Nephron progenitor cell (in vitro differentiated cells): ENCODE results near the gene SLC39A10.

Experiments
- DNase-seq: peaks from one replicate; pipeline ENCODE4 v3.0.0; 2021
- H3K27ac Mint-ChIP-seq: 2 replicates; pipeline ENCODE4 v1.8.0; 2021; ENCODE audit warnings: mild to moderate bottlenecking, moderate library complexity, mixed read lengths
- H3K27me3 Mint-ChIP-seq: 2 replicates; pipeline ENCODE4 v1.8.0; 2021; ENCODE audit warnings: mild to moderate bottlenecking, low read depth, mixed read lengths; ENCODE audit not compliant: poor library complexity
- H3K36me3 Mint-ChIP-seq: 2 replicates; pipeline ENCODE4 v1.8.0; 2021; ENCODE audit warnings: low read depth, mixed read lengths
- H3K4me1 Mint-ChIP-seq: 2 replicates; pipeline ENCODE4 v1.8.0; 2021; ENCODE audit warnings: mixed read lengths
- H3K4me3 Mint-ChIP-seq: 2 replicates; pipeline ENCODE4 v1.8.0; 2021; ENCODE audit warnings: mild to moderate bottlenecking, moderate library complexity, mixed read lengths
- H3K9me3 Mint-ChIP-seq: 2 replicates; pipeline ENCODE4 v1.8.0; 2021; ENCODE audit warnings: mild to moderate bottlenecking, moderate library complexity, mixed read lengths
- CTCF ChIP-seq: fragments of 200-600 bp; sonication (generic); IDR thresholded peaks from 2 replicates; pipeline ENCODE4 v1.5.0; 2021; ENCODE audit warnings: antibody characterized with exemption

The SLC39A10 gene

GRCh38 chr2:195706161-195706900 is 49.3 kb downstream of the SLC39A10 start:
- H3K4me3 Mint-ChIP-seq, result no peak overlapping the region
- H3K27ac Mint-ChIP-seq, result no peak overlapping the region
- peaks cover 61% of the 10 kb centered on the region for H3K36me3 Mint-ChIP-seq
- H3K27me3 Mint-ChIP-seq, result no peaks in the 10 kb centered on the region
- H3K4me1 Mint-ChIP-seq, result no peaks in the 10 kb centered on the region
- peaks cover 8% of the 10 kb centered on the region for H3K9me3 Mint-ChIP-seq
- no peak for TF ChIP-seq CTCF
- no peak for DNase-seq

GRCh38 chr2:195709901-195710806 is 53.1 kb downstream of the SLC39A10 start:
- Mint-ChIP-seq H3K27ac (peak overlapping the region; percentile 32), H3K27me3 (no peaks in the 10 kb centered on the region)
- no peak for TF ChIP-seq CTCF

GRCh38 chr2:195711478-195711877 is 54.5 kb downstream of the SLC39A10 start:
- Mint-ChIP-seq H3K4me3 (no peak overlapping the region), H3K27me3 (no peaks in the 10 kb centered on the region), H3K27ac (peak overlapping the region; percentile 16), H3K36me3 (peaks cover 76% of the 10 kb centered on the region), H3K4me1 (no peaks in the 10 kb centered on the region), H3K9me3 (no peaks in the 10 kb centered on the region)
- no peak for TF ChIP-seq CTCF
- no peak for DNase-seq

More at GRCh38 chr2:195709901-195710806, 53.1 kb downstream of the SLC39A10 start:
- H3K9me3 Mint-ChIP-seq, result no peaks in the 10 kb centered on the region
- H3K4me3 Mint-ChIP-seq, result no peak overlapping the region
- no peaks in the 10 kb centered on the region for H3K4me1 Mint-ChIP-seq
- DNase-seq, result no peak
- peaks cover 66% of the 10 kb centered on the region for H3K36me3 Mint-ChIP-seq

- TF ChIP-seq CTCF, result no peak
- H3K4me1 Mint-ChIP-seq, result no peaks in the 10 kb centered on the region
- peaks cover 78% of the 10 kb centered on the region for H3K36me3 Mint-ChIP-seq
- H3K4me3 Mint-ChIP-seq, result no peak overlapping the region
- peak overlapping the region; percentile 24 for H3K27ac Mint-ChIP-seq
- no peak for DNase-seq
- no peaks in the 10 kb centered on the region for H3K27me3 Mint-ChIP-seq
- H3K9me3 Mint-ChIP-seq, result no peaks in the 10 kb centered on the region
Observed at GRCh38 chr2:195716466-195716865, 59.4 kb downstream of the SLC39A10 start.

GRCh38 chr2:195721042-195721441 is 64.0 kb downstream of the SLC39A10 start:
- no peaks in the 10 kb centered on the region for H3K9me3 Mint-ChIP-seq

More at GRCh38 chr2:195721042-195721441, 64.0 kb downstream of the SLC39A10 start:
- no peaks in the 10 kb centered on the region for H3K27me3 Mint-ChIP-seq
- H3K27ac Mint-ChIP-seq, result peak overlapping the region; percentile 0
- peaks cover 60% of the 10 kb centered on the region for H3K36me3 Mint-ChIP-seq
- H3K4me3 Mint-ChIP-seq, result no peak overlapping the region
- H3K4me1 Mint-ChIP-seq, result no peaks in the 10 kb centered on the region
- no peak for DNase-seq
- TF ChIP-seq CTCF, result no peak
